Neural cell (in vitro differentiated cells): ENCODE results near the gene CD226.
"Not testable (repeated sequence)": the region's sequence is repeated elsewhere in the genome, so short reads cannot be mapped to it uniquely, and the experiment has no call there.

Experiments
- EP300 ChIP-seq: fragments of 450-650 bp; conservative IDR thresholded peaks from 2 replicates; pipeline ENCODE4 v1.6.1; 2014; ENCODE audit warnings: antibody characterized with exemption, mild to moderate bottlenecking, moderate library complexity; ENCODE audit not compliant: poor library complexity, severe bottlenecking
- EZH2 ChIP-seq: fragments of 200-600, 300-800 bp; shearing (Covaris generic), sonication (generic); IDR thresholded peaks from 2 replicates; pipeline ENCODE4 v1.6.1; 2014; ENCODE audit warnings: antibody characterized with exemption, low read length, borderline replicate concordance, mild to moderate bottlenecking; ENCODE audit not compliant: insufficient read depth, poor library complexity, severe bottlenecking
- MXI1 ChIP-seq: fragments of 450-650 bp; conservative IDR thresholded peaks from 2 replicates; pipeline ENCODE4 v1.6.1; 2014; ENCODE audit warnings: antibody characterized with exemption, mild to moderate bottlenecking; ENCODE audit not compliant: poor library complexity, severe bottlenecking
- POLR2AphosphoS5 ChIP-seq: IDR thresholded peaks from 2 replicates; pipeline ENCODE4 v1.6.1; 2012
- RAD21 ChIP-seq: fragments of 450-650 bp; conservative IDR thresholded peaks from 2 replicates; pipeline ENCODE4 v1.6.1; 2014; ENCODE audit warnings: antibody characterized with exemption, mild to moderate bottlenecking, moderate library complexity
- TAF1 ChIP-seq: IDR thresholded peaks from 2 replicates; pipeline ENCODE4 v1.6.1; 2012; ENCODE audit warnings: low read depth
- TF ChIP-seq, protein P1 (sequence below): fragments of 450-650 bp; IDR thresholded peaks from 2 replicates; pipeline ENCODE4 v1.5.1; 2014; ENCODE audit warnings: antibody characterized with exemption, mild to moderate bottlenecking, moderate library complexity; ENCODE audit not compliant: poor library complexity, severe bottlenecking
- TF ChIP-seq, protein P2 (sequence below): IDR thresholded peaks from 2 replicates; pipeline ENCODE4 v1.6.1; 2012; ENCODE audit warnings: borderline replicate concordance

DNA sequence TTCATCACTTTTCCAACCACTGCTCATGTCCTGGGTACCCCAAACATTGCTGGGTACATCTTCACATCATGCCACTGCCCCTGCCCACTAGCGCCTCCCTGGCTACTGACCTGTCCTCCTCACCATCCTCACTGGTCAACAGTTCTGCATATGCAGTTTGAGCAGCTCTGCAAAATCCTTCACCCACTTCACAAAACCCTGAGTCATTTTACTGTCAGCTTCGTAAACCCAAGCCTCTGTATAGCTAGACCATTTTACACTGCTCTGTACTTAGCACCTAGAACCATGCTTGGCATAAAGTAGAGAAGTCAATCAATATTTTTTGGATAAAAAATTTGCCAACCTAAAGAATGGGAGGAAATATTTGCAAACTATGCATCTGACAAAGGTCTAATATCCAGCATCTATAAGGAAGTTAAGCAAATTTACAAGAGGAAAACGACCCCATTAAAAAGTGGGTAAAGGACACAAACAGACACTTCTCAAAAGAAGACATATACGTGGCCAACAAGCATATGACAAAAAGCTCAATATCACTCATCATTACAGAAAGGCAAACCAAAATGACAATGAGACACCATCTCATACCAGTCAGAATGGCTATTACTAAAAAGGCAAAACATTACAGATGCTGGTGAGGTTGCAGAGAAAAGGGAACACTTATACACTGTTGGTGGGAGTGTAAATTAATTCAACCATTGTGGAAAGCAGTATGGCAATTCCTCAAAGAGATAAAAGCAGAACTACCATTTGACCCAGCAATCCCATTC is 48.3 kb downstream of the CD226 start:
- TF ChIP-seq, protein P1, sequence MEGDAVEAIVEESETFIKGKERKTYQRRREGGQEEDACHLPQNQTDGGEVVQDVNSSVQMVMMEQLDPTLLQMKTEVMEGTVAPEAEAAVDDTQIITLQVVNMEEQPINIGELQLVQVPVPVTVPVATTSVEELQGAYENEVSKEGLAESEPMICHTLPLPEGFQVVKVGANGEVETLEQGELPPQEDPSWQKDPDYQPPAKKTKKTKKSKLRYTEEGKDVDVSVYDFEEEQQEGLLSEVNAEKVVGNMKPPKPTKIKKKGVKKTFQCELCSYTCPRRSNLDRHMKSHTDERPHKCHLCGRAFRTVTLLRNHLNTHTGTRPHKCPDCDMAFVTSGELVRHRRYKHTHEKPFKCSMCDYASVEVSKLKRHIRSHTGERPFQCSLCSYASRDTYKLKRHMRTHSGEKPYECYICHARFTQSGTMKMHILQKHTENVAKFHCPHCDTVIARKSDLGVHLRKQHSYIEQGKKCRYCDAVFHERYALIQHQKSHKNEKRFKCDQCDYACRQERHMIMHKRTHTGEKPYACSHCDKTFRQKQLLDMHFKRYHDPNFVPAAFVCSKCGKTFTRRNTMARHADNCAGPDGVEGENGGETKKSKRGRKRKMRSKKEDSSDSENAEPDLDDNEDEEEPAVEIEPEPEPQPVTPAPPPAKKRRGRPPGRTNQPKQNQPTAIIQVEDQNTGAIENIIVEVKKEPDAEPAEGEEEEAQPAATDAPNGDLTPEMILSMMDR = not testable (repeated sequence)
- not testable (repeated sequence) for TF ChIP-seq TAF1, EZH2, EP300, RAD21, POLR2AphosphoS5, MXI1
- TF ChIP-seq, protein P2, sequence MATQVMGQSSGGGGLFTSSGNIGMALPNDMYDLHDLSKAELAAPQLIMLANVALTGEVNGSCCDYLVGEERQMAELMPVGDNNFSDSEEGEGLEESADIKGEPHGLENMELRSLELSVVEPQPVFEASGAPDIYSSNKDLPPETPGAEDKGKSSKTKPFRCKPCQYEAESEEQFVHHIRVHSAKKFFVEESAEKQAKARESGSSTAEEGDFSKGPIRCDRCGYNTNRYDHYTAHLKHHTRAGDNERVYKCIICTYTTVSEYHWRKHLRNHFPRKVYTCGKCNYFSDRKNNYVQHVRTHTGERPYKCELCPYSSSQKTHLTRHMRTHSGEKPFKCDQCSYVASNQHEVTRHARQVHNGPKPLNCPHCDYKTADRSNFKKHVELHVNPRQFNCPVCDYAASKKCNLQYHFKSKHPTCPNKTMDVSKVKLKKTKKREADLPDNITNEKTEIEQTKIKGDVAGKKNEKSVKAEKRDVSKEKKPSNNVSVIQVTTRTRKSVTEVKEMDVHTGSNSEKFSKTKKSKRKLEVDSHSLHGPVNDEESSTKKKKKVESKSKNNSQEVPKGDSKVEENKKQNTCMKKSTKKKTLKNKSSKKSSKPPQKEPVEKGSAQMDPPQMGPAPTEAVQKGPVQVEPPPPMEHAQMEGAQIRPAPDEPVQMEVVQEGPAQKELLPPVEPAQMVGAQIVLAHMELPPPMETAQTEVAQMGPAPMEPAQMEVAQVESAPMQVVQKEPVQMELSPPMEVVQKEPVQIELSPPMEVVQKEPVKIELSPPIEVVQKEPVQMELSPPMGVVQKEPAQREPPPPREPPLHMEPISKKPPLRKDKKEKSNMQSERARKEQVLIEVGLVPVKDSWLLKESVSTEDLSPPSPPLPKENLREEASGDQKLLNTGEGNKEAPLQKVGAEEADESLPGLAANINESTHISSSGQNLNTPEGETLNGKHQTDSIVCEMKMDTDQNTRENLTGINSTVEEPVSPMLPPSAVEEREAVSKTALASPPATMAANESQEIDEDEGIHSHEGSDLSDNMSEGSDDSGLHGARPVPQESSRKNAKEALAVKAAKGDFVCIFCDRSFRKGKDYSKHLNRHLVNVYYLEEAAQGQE = not testable (repeated sequence)
